K562 (cell line): ENCODE results near the gene CTSZ. TPM values are rescaled to one million over a fixed set of nuclear protein-coding genes. Genes with fewer than 3 reads are reported as not detected.

Experiments used
- ARNT ChIP-seq, 2 experiments: fragments of 450-650 bp; IDR thresholded peaks; 2 replicates each; pipeline ENCODE4 v1.6.1; 2016; ENCODE audit warnings: mild to moderate bottlenecking in 1 of 2
- C11orf30 ChIP-seq: fragments of 450-650 bp; IDR thresholded peaks from 2 replicates; pipeline ENCODE4 v1.6.1; 2016; ENCODE audit warnings: low read depth, mild to moderate bottlenecking
- CBFA2T3 ChIP-seq: fragments of 450-650 bp; IDR thresholded peaks from 2 replicates; pipeline ENCODE4 v1.6.1; 2017
- CHCHD3 ChIP-seq: fragments of 250-450 bp; sonication (Bioruptor Pico); IDR thresholded peaks from 2 replicates; pipeline ENCODE4 v2.1.2; 2022; ENCODE audit warnings: mild to moderate bottlenecking
- ETS2 ChIP-seq: IDR thresholded peaks from 2 replicates; pipeline ENCODE4 v1.6.1; 2016; ENCODE audit warnings: borderline replicate concordance, missing genetic modification characterization, mild to moderate bottlenecking, moderate library complexity, missing compliant biosample characterization; ENCODE audit not compliant: poor library complexity, severe bottlenecking
- FOXK2 ChIP-seq, 2 experiments: fragments of 450-650 bp; IDR thresholded peaks in 1 of 2; conservative IDR thresholded peaks in 1 of 2; 2 replicates each; pipeline ENCODE4 v1.6.1; 2016; ENCODE audit warnings: low read depth in 2 of 2, mild to moderate bottlenecking in 1 of 2
- JUN ChIP-seq, 2 experiments: sonication (generic) in 1 of 2; formaldehyde crosslinking in 1 of 2; IDR thresholded peaks; 2 replicates each; pipeline versions ENCODE4 v1.6.1 to v1.8.0; 2012 to 2022; ENCODE audit warnings: borderline replicate concordance in 2 of 2, mild to moderate bottlenecking in 2 of 2, improper control_type of control experiment in 1 of 2, low read depth in 1 of 2, low read length in 1 of 2, missing genetic modification reagents in 1 of 2
- JUND ChIP-seq, 2 experiments: IDR thresholded peaks; 2 replicates in 1 of 2; 3 replicates in 1 of 2; pipeline ENCODE4 v1.6.1; 2011; ENCODE audit warnings: borderline replicate concordance in 2 of 2, low read depth in 2 of 2, low read length in 2 of 2, improper control_type of control experiment in 1 of 2, missing biosample characterization in 1 of 2, missing genetic modification characterization in 1 of 2, missing genetic modification reagents in 1 of 2
- KAT7 ChIP-seq: sonication (generic); formaldehyde crosslinking; IDR thresholded peaks from 2 replicates; pipeline ENCODE4 v1.8.0; 2022; ENCODE audit warnings: missing genetic modification reagents, mild to moderate bottlenecking, borderline replicate concordance
- KDM1A ChIP-seq, 2 experiments: fragments of 450-650 bp; IDR thresholded peaks; 2 replicates each; pipeline ENCODE4 v1.6.1; 2016; ENCODE audit warnings: mild to moderate bottlenecking in 2 of 2
- KHSRP ChIP-seq: fragments of 450-650 bp; IDR thresholded peaks from 2 replicates; pipeline ENCODE4 v1.6.1; 2017
- NCOR1 ChIP-seq: fragments of 450-650 bp; IDR thresholded peaks from 2 replicates; pipeline ENCODE4 v1.6.1; 2016; ENCODE audit warnings: mild to moderate bottlenecking, moderate library complexity
- POLR2AphosphoS2 ChIP-seq: IDR thresholded peaks from 2 replicates; pipeline ENCODE4 v1.6.1; 2012; ENCODE audit warnings: low read length, improper control_type of control experiment
- SRSF3 ChIP-seq: fragments of 200-400 bp; formaldehyde crosslinking; IDR thresholded peaks from 2 replicates; pipeline ENCODE4 v1.6.1; 2016; ENCODE audit warnings: mild to moderate bottlenecking, low read length, moderate library complexity; ENCODE audit not compliant: insufficient read depth
- STAT5A ChIP-seq: IDR thresholded peaks from 2 replicates; pipeline ENCODE4 v1.6.1; 2012; ENCODE audit warnings: low read length, inconsistent platforms, borderline replicate concordance
- TEAD4 ChIP-seq, 2 experiments: sonication (generic) in 1 of 2; formaldehyde crosslinking in 1 of 2; IDR thresholded peaks; 2 replicates each; pipeline versions ENCODE4 v1.6.1 to v1.8.0; 2012 to 2022; ENCODE audit warnings: borderline replicate concordance in 1 of 2, inconsistent platforms in 1 of 2, low read length in 1 of 2, mild to moderate bottlenecking in 1 of 2, missing genetic modification reagents in 1 of 2
- ZNF316 ChIP-seq: fragments of 450-650 bp; IDR thresholded peaks from 2 replicates; pipeline ENCODE4 v1.6.1; 2016
- ZNF395 ChIP-seq: fragments of 200-800 bp; sonication (Bioruptor generic); IDR thresholded peaks from 2 replicates; pipeline ENCODE4 v1.6.1; 2017; ENCODE audit warnings: missing genetic modification characterization, missing compliant biosample characterization
- ZNF79 ChIP-seq: fragments of 250-450 bp; sonication (Bioruptor Pico); IDR thresholded peaks from 2 replicates; pipeline ENCODE4 v1.4.0; 2020; ENCODE audit warnings: low read depth, mild to moderate bottlenecking, moderate library complexity
- polyA plus RNA-seq, 8 experiments: library from polyadenylated mRNA; depleted of rRNA in 4 of 8; stranded (reverse) in 5 of 8; unstranded in 3 of 8; fragments of >200 nt; fragmentation: Nextera tagmentation in 2 of 8; fragmentation: Illumina TruSeq in 1 of 8; extraction: Ambion mirVana in 2 of 8; extraction: Trizol in 1 of 8; gene quantifications; 2 replicates each; pipeline versions ENCODE4 v1.2.1 to v1.2.3, GENCODE V29; 2011 to 2014; ENCODE audit warnings: inconsistent platforms in 1 of 8, missing spikeins in 1 of 8
- total RNA-seq, 7 experiments: library from RNA; depleted of rRNA in 6 of 7; stranded (reverse); fragments of >200 nt in 6 of 7; fragmentation: Illumina TruSeq in 2 of 7; extraction: Trizol in 2 of 7; gene quantifications; 2 replicates each; pipeline versions ENCODE4 v1.2.1 to v1.2.3, GENCODE V29; 2011 to 2021; ENCODE audit warnings: low replicate concordance in 1 of 7
- TF ChIP-seq, protein P1 (sequence below): fragments of 450-650 bp; formaldehyde crosslinking; IDR thresholded peaks from 2 replicates; pipeline ENCODE4 v1.4.0; 2022; ENCODE audit warnings: missing genetic modification characterization
- TF ChIP-seq, protein P2 (sequence below), 2 experiments: fragments of 150-350 bp in 1 of 2; IDR thresholded peaks; 2 replicates each; pipeline ENCODE4 v1.6.1; 2012 to 2016; ENCODE audit warnings: low read depth in 2 of 2, low read length in 2 of 2, mild to moderate bottlenecking in 1 of 2, moderate library complexity in 1 of 2

The CTSZ gene
- total and polyA plus RNA-seq, 9 of the 15 experiments (the other 6 are each of a cell fraction or from before 2014, with no cell fraction given): 1.6 to 143 (median 82.8) TPM

DNA sequence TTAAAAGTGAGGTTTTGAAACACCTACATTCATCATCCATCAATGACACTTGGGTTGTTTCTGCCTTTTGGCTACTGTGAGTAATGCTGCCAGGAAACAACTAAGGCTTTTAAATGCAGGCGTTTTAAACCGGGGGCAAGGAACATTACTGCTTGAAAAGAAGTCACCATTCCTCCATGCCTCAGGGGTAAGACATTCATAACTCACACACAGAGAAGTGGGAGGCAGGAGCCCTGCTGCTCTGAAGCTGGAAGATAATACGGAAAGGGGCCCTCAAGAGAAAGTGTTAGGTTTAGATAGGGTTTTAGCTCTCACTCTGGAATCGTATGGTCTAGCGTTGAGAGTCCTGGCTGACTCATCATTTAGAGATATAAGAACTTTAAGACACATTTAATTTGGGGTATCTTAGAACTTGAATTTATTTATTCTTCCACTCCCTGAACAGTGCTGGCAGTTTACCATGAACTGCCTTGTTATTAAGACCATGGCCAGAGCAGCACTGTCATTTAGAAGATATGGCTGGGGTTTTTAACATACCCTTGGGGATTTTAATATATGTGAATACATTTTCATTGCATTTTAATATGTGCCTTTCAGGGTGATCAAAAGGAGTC lies 14.0 kb upstream of the CTSZ start (continued):
- TF ChIP-seq JUN (IDR thresholded peaks at IDR 0.05; ENCODE audit: borderline replicate concordance, low read depth, low read length) (peak; percentile 50; the same call in 1 of the 2 replicates), JUN (CRISPR knock-in tag; IDR thresholded peaks at IDR 0.05; ENCODE audit: borderline replicate concordance) (peak; percentile 51; the same call in 1 of the 2 replicates), ZNF316 (peak; percentile 98), C11orf30 (peak; percentile 96), ZNF79 (CRISPR knock-in tag) (no peak), ARNT (IDR thresholded peaks at IDR 0.05) (peak; percentile 75 to 99; a peak in 3 of 4 replicates), TEAD4 (IDR thresholded peaks at IDR 0.05; ENCODE audit: low read length) (peak; percentile 98), TEAD4 (CRISPR knock-in tag; IDR thresholded peaks at IDR 0.05; ENCODE audit: borderline replicate concordance) (no peak), SRSF3 (no peak), NCOR1 (peak; percentile 97), CBFA2T3 (peak; percentile 99), ZNF395 (peak; percentile 79; the same call in 1 of the 2 replicates), POLR2AphosphoS2 (peak; percentile 62; the same call in 1 of the 2 replicates), JUND (IDR thresholded peaks at IDR 0.05; ENCODE audit: borderline replicate concordance, low read depth, low read length) (peak; percentile 92), JUND (tag; IDR thresholded peaks at IDR 0.05; ENCODE audit: borderline replicate concordance, low read depth, low read length) (peak; percentile 91; the same call in 2 of the 3 replicates), KHSRP (peak; percentile 76; the same call in 1 of the 2 replicates), STAT5A (peak; percentile 96), CHCHD3 (no peak), ETS2 (tag) (no peak), FOXK2 (conservative IDR thresholded peaks at IDR 0.05 in 1 of 2, IDR thresholded peaks at IDR 0.05 in 1 of 2; ENCODE audit: low read depth in 2 of 2) (peak in 1 of 2 experiments; percentile 21; a peak in 1 of 4 replicates), KAT7 (CRISPR knock-in tag) (0 out of 2 replicates have a peak, but pooled peaks have one; percentile 46), KDM1A (IDR thresholded peaks at IDR 0.05) (peak; percentile 82 to 83; a peak in 3 of 4 replicates)
- TF ChIP-seq, protein P1, sequence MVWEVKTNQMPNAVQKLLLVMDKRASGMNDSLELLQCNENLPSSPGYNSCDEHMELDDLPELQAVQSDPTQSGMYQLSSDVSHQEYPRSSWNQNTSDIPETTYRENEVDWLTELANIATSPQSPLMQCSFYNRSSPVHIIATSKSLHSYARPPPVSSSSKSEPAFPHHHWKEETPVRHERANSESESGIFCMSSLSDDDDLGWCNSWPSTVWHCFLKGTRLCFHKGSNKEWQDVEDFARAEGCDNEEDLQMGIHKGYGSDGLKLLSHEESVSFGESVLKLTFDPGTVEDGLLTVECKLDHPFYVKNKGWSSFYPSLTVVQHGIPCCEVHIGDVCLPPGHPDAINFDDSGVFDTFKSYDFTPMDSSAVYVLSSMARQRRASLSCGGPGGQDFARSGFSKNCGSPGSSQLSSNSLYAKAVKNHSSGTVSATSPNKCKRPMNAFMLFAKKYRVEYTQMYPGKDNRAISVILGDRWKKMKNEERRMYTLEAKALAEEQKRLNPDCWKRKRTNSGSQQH (CRISPR knock-in tag): 0 out of 2 replicates have a peak, but pooled peaks have one; percentile 82
- TF ChIP-seq, protein P2, sequence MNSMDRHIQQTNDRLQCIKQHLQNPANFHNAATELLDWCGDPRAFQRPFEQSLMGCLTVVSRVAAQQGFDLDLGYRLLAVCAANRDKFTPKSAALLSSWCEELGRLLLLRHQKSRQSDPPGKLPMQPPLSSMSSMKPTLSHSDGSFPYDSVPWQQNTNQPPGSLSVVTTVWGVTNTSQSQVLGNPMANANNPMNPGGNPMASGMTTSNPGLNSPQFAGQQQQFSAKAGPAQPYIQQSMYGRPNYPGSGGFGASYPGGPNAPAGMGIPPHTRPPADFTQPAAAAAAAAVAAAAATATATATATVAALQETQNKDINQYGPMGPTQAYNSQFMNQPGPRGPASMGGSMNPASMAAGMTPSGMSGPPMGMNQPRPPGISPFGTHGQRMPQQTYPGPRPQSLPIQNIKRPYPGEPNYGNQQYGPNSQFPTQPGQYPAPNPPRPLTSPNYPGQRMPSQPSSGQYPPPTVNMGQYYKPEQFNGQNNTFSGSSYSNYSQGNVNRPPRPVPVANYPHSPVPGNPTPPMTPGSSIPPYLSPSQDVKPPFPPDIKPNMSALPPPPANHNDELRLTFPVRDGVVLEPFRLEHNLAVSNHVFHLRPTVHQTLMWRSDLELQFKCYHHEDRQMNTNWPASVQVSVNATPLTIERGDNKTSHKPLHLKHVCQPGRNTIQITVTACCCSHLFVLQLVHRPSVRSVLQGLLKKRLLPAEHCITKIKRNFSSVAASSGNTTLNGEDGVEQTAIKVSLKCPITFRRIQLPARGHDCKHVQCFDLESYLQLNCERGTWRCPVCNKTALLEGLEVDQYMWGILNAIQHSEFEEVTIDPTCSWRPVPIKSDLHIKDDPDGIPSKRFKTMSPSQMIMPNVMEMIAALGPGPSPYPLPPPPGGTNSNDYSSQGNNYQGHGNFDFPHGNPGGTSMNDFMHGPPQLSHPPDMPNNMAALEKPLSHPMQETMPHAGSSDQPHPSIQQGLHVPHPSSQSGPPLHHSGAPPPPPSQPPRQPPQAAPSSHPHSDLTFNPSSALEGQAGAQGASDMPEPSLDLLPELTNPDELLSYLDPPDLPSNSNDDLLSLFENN (IDR thresholded peaks at IDR 0.05; ENCODE audit: low read depth in 2 of 2, low read length in 2 of 2): peak in 1 of 2 experiments; percentile 98; a peak in 2 of 4 replicates
